Measurements from ENCODE around the gene H6PD.

H6PD gene

GRCh38 chr1:9238550-9238949, 4.0 kb downstream of the H6PD start:
- Histone ChIP-seq H4K20me1 (ENCODE audit: insufficient read depth) (no peaks in the 10 kb centered on the region), H3K36me3 (ENCODE audit: insufficient read depth) (no peaks in the 10 kb centered on the region), H3K4me1 (ENCODE audit: low read depth, poor library complexity, severe bottlenecking) (peaks cover 60% of the 10 kb centered on the region), H3K27ac (no peak overlapping the region), H3K79me2 (ENCODE audit: insufficient read depth, low read depth) (no peaks in the 10 kb centered on the region), H2AFZ (ENCODE audit: low read depth) (no peak overlapping the region), H3K4me3 (IDR thresholded peaks at IDR 0.05; ENCODE audit: insufficient read depth, low read depth, low read length) (no peak overlapping the region), H3K27me3 (ENCODE audit: insufficient read depth, low read depth) (no peaks in the 10 kb centered on the region), H3K9ac (no peak overlapping the region), H3K4me2 (peak overlapping the region; percentile 56; the same call in 1 of the 2 replicates)
- no peak for TF ChIP-seq CTCF (conservative IDR thresholded peaks at IDR 0.05; ENCODE audit: low read depth, low read length)

GRCh38 chr1:9239622-9240401, 5.2 kb downstream of the H6PD start:
- Histone ChIP-seq H3K4me3 (IDR thresholded peaks at IDR 0.05; ENCODE audit: insufficient read depth, low read depth, low read length) (no peak overlapping the region), H2AFZ (ENCODE audit: low read depth) (peak overlapping the region; percentile 28; the same call in 1 of the 2 replicates), H3K27ac (peak overlapping the region; percentile 33; the same call in 1 of the 2 replicates), H3K36me3 (ENCODE audit: insufficient read depth) (no peaks in the 10 kb centered on the region), H4K20me1 (ENCODE audit: insufficient read depth) (no peaks in the 10 kb centered on the region), H3K79me2 (ENCODE audit: insufficient read depth, low read depth) (no peaks in the 10 kb centered on the region), H3K27me3 (ENCODE audit: insufficient read depth, low read depth) (no peaks in the 10 kb centered on the region), H3K4me1 (ENCODE audit: low read depth, poor library complexity, severe bottlenecking) (peaks cover 53% of the 10 kb centered on the region), H3K9ac (peak overlapping the region; percentile 6; the same call in 1 of the 2 replicates), H3K4me2 (peak overlapping the region; percentile 56)
- TF ChIP-seq CTCF (conservative IDR thresholded peaks at IDR 0.05; ENCODE audit: low read depth, low read length), result no peak

GRCh38 chr1:9240914-9241820, 6.6 kb downstream of the H6PD start:
- no peaks in the 10 kb centered on the region for H3K79me2 ChIP-seq (ENCODE audit: insufficient read depth, low read depth)
- H3K27me3 ChIP-seq (ENCODE audit: insufficient read depth, low read depth), result no peaks in the 10 kb centered on the region
- H4K20me1 ChIP-seq (ENCODE audit: insufficient read depth), result no peaks in the 10 kb centered on the region
- H3K9ac ChIP-seq, result no peak overlapping the region
- no peaks in the 10 kb centered on the region for H3K36me3 ChIP-seq (ENCODE audit: insufficient read depth)
- no peak overlapping the region for H3K4me2 ChIP-seq
- peaks cover 43% of the 10 kb centered on the region for H3K4me1 ChIP-seq (ENCODE audit: low read depth, poor library complexity, severe bottlenecking)
- no peak overlapping the region for H3K27ac ChIP-seq
- no peak for TF ChIP-seq CTCF (conservative IDR thresholded peaks at IDR 0.05; ENCODE audit: low read depth, low read length)
- H2AFZ ChIP-seq (ENCODE audit: low read depth), result no peak overlapping the region
- H3K4me3 ChIP-seq (IDR thresholded peaks at IDR 0.05; ENCODE audit: insufficient read depth, low read depth, low read length), result no peak overlapping the region

GRCh38 chr1:9241891-9242290, 7.3 kb downstream of the H6PD start:
- no peak overlapping the region for H3K4me2 ChIP-seq

More at GRCh38 chr1:9241891-9242290, 7.3 kb downstream of the H6PD start:
- Histone ChIP-seq H3K36me3 (ENCODE audit: insufficient read depth) (no peaks in the 10 kb centered on the region), H3K27ac (no peak overlapping the region), H3K4me3 (IDR thresholded peaks at IDR 0.05; ENCODE audit: insufficient read depth, low read depth, low read length) (no peak overlapping the region), H3K27me3 (ENCODE audit: insufficient read depth, low read depth) (no peaks in the 10 kb centered on the region), H3K9ac (no peak overlapping the region), H3K79me2 (ENCODE audit: insufficient read depth, low read depth) (no peaks in the 10 kb centered on the region), H3K4me1 (ENCODE audit: low read depth, poor library complexity, severe bottlenecking) (peaks cover 42% of the 10 kb centered on the region), H4K20me1 (ENCODE audit: insufficient read depth) (no peaks in the 10 kb centered on the region), H2AFZ (ENCODE audit: low read depth) (no peak overlapping the region)
- TF ChIP-seq CTCF (conservative IDR thresholded peaks at IDR 0.05; ENCODE audit: low read depth, low read length), result no peak
